HepG2 (cell line): ENCODE measurements around the gene TIMM10. TPM values are rescaled to one million over a fixed set of nuclear protein-coding genes. Genes with fewer than 3 reads are reported as not detected.

Source experiments
- ADNP ChIP-seq: sonication (generic); formaldehyde crosslinking; IDR thresholded peaks from 2 replicates; pipeline ENCODE4 v1.4.0; 2020; ENCODE audit warnings: missing genetic modification reagents
- ATRX ChIP-seq: sonication (generic); formaldehyde crosslinking; IDR thresholded peaks from 2 replicates; pipeline ENCODE4 v1.4.0; 2020; ENCODE audit warnings: missing genetic modification reagents, borderline replicate concordance
- CEBPG ChIP-seq: IDR thresholded peaks from 2 replicates; pipeline ENCODE4 v1.6.1; 2016
- FOXA1 ChIP-seq, 2 experiments: fragments of 450-650 bp in 1 of 2; sonication (generic) in 1 of 2; formaldehyde crosslinking in 1 of 2; IDR thresholded peaks; 2 replicates each; pipeline versions ENCODE4 v1.4.0 to v1.6.1; 2016 to 2020; ENCODE audit warnings: missing genetic modification reagents in 1 of 2
- GABPB1 ChIP-seq: IDR thresholded peaks from 2 replicates; pipeline ENCODE4 v1.6.1; 2016; ENCODE audit warnings: mild to moderate bottlenecking, missing genetic modification reagents, moderate library complexity, missing compliant biosample characterization
- HDAC2 ChIP-seq: sonication (generic); formaldehyde crosslinking; IDR thresholded peaks from 2 replicates; pipeline ENCODE4 v1.4.0; 2020; ENCODE audit warnings: missing genetic modification reagents
- IKZF1 ChIP-seq: fragments of 450-650 bp; IDR thresholded peaks from 2 replicates; pipeline ENCODE4 v1.7.1; 2016
- JUN ChIP-seq: sonication (generic); formaldehyde crosslinking; IDR thresholded peaks from 2 replicates; pipeline ENCODE4 v1.4.0; 2020; ENCODE audit warnings: mild to moderate bottlenecking, missing genetic modification reagents
- MXD3 ChIP-seq: IDR thresholded peaks from 2 replicates; pipeline ENCODE4 v1.6.1; 2016; ENCODE audit warnings: mild to moderate bottlenecking, missing biosample characterization, missing genetic modification reagents
- MYNN ChIP-seq: sonication (generic); formaldehyde crosslinking; IDR thresholded peaks from 2 replicates; pipeline ENCODE4 v1.4.0; 2020; ENCODE audit warnings: mild to moderate bottlenecking, low read depth, missing genetic modification reagents
- SAP130 ChIP-seq: IDR thresholded peaks from 2 replicates; pipeline ENCODE4 v1.6.1; 2016; ENCODE audit warnings: low read depth
- SMAD1 ChIP-seq: sonication (generic); formaldehyde crosslinking; IDR thresholded peaks from 2 replicates; pipeline ENCODE4 v1.4.0; 2020; ENCODE audit warnings: missing genetic modification reagents, low read depth, mild to moderate bottlenecking, borderline replicate concordance
- SOX13 ChIP-seq, 3 experiments: fragments of 450-650 bp in 1 of 3; sonication (generic) in 1 of 3; formaldehyde crosslinking in 1 of 3; IDR thresholded peaks in 2 of 3; conservative IDR thresholded peaks in 1 of 3; 2 replicates each; pipeline versions ENCODE4 v1.5.0 to v1.6.1; 2016 to 2020; ENCODE audit warnings: antibody characterized with exemption in 1 of 3, mild to moderate bottlenecking in 1 of 3, missing compliant biosample characterization in 1 of 3, missing genetic modification reagents in 1 of 3, moderate library complexity in 1 of 3
- TBL1XR1 ChIP-seq: fragments of 150-350 bp; IDR thresholded peaks from 2 replicates; pipeline ENCODE4 v1.6.1; 2014; ENCODE audit warnings: borderline replicate concordance, low read length; ENCODE audit not compliant: partially characterized antibody
- ZBTB10 ChIP-seq: sonication (generic); formaldehyde crosslinking; IDR thresholded peaks from 2 replicates; pipeline ENCODE4 v1.4.0; 2020; ENCODE audit warnings: missing genetic modification reagents, borderline replicate concordance
- ZBTB2 ChIP-seq: sonication (generic); formaldehyde crosslinking; IDR thresholded peaks from 2 replicates; pipeline ENCODE4 v1.8.0; 2022; ENCODE audit warnings: low read depth, missing genetic modification reagents
- ZBTB4 ChIP-seq: sonication (generic); formaldehyde crosslinking; IDR thresholded peaks from 2 replicates; pipeline ENCODE4 v1.4.0; 2020; ENCODE audit warnings: missing genetic modification reagents, mild to moderate bottlenecking, borderline replicate concordance
- ZBTB8A ChIP-seq: sonication (generic); formaldehyde crosslinking; IDR thresholded peaks from 2 replicates; pipeline ENCODE4 v1.4.0; 2020; ENCODE audit warnings: mild to moderate bottlenecking, low read depth, missing genetic modification reagents, borderline replicate concordance
- ZFAT ChIP-seq: sonication (generic); formaldehyde crosslinking; conservative IDR thresholded peaks from 2 replicates; pipeline ENCODE4 v1.8.1; 2023; ENCODE audit warnings: missing genetic modification reagents, inconsistent platforms
- ZNF333 ChIP-seq: sonication (generic); formaldehyde crosslinking; IDR thresholded peaks from 2 replicates; pipeline ENCODE4 v1.4.0; 2020; ENCODE audit warnings: mild to moderate bottlenecking, missing genetic modification reagents, borderline replicate concordance
- ZNF33A ChIP-seq: sonication (generic); formaldehyde crosslinking; IDR thresholded peaks from 2 replicates; pipeline ENCODE4 v1.5.1; 2020; ENCODE audit warnings: missing genetic modification reagents, mild to moderate bottlenecking, moderate library complexity, borderline replicate concordance
- ZNF460 ChIP-seq: sonication (generic); formaldehyde crosslinking; IDR thresholded peaks from 2 replicates; pipeline ENCODE4 v1.5.1; 2020; ENCODE audit warnings: missing genetic modification reagents, mild to moderate bottlenecking, borderline replicate concordance
- ZNF598 ChIP-seq: sonication (generic); formaldehyde crosslinking; IDR thresholded peaks from 2 replicates; pipeline ENCODE4 v1.5.1; 2020; ENCODE audit warnings: mild to moderate bottlenecking, missing genetic modification reagents, borderline replicate concordance
- polyA plus RNA-seq, 8 experiments: library from polyadenylated mRNA; depleted of rRNA in 3 of 8; stranded (reverse) in 7 of 8; unstranded in 1 of 8; fragments of >200 nt; fragmentation: Illumina TruSeq in 4 of 8; extraction: Trizol in 4 of 8; gene quantifications; 2 replicates each; pipeline versions ENCODE4 v1.2.1 to v1.2.3, GENCODE V29; 2011 to 2016; ENCODE audit warnings: low read depth in 4 of 8, missing spikeins in 1 of 8, mixed read lengths in 1 of 8; ENCODE audit not compliant: insufficient read depth in 1 of 8
- total RNA-seq, 5 experiments: library from RNA; depleted of rRNA; stranded (reverse); fragments of >200 nt; fragmentation: Illumina TruSeq; extraction: Trizol; gene quantifications; 2 replicates each; pipeline ENCODE4 v1.2.3, GENCODE V29; 2016; ENCODE audit warnings: low read depth in 1 of 5

TIMM10 gene
- total and polyA plus RNA-seq, 2 of the 13 experiments (the other 11 are each of a cell fraction or from before 2014, with no cell fraction given): 67.8 to 82.2 TPM

- TF ChIP-seq ZBTB2 (no peak), IKZF1 (no peak), ZNF460 (CRISPR knock-in tag) (no peak), ZNF598 (CRISPR knock-in tag) (no peak), MXD3 (CRISPR knock-in tag) (no peak), ADNP (CRISPR knock-in tag) (0 out of 2 replicates have a peak, but pooled peaks have one; percentile 50), GABPB1 (CRISPR knock-in tag) (no peak), SAP130 (peak; percentile 24; the same call in 1 of the 2 replicates), TBL1XR1 (no peak), FOXA1 (IDR thresholded peaks at IDR 0.05) (no peak), FOXA1 (CRISPR knock-in tag; IDR thresholded peaks at IDR 0.05) (peak; percentile 69), MYNN (CRISPR knock-in tag) (no peak), HDAC2 (CRISPR knock-in tag) (0 out of 2 replicates have a peak, but pooled peaks have one; percentile 32), ZBTB8A (CRISPR knock-in tag) (no peak), SOX13 (IDR thresholded peaks at IDR 0.05) (no peak), SOX13 (CRISPR knock-in tag; conservative IDR thresholded peaks at IDR 0.05 in 1 of 2, IDR thresholded peaks at IDR 0.05 in 1 of 2) (0 out of 4 replicates have a peak, but pooled peaks of 1 of the 2 experiments have one; percentile 12), CEBPG (CRISPR knock-in tag) (0 out of 2 replicates have a peak, but pooled peaks have one; percentile 6), ZNF33A (CRISPR knock-in tag) (no peak), JUN (CRISPR knock-in tag) (no peak), ZBTB4 (CRISPR knock-in tag) (no peak), ZBTB10 (CRISPR knock-in tag) (no peak), SMAD1 (CRISPR knock-in tag) (no peak), ZNF333 (CRISPR knock-in tag) (no peak), ATRX (CRISPR knock-in tag) (no peak), ZFAT (CRISPR knock-in tag) (no peak)
Observed at GRCh38 chr11:57504511-57504910, 26.0 kb downstream of the TIMM10 start (continued).
